HCT116 (cell line): ENCODE measurements around the gene VRK1. TPM values are rescaled to one million over a fixed set of nuclear protein-coding genes. Genes with fewer than 3 reads are reported as not detected.

Experiments used
- ATAC-seq: fragments of 200-7000 bp; cut with Tn5 transposase; 2 replicates; pipeline ENCODE4 v1.9.1; 2020; ENCODE audit warnings: mild to moderate bottlenecking, moderate library complexity
- BruUV-seq: library from RNA; stranded (reverse); fragments of 400-500 nt; replicated peaks from 2 replicates; lab custom pipeline; 2021; lab: Mats Ljungman, UMichigan
- CTCF ChIA-PET: fragments of 300-600 bp; sonication (Branson Sonifier 250); formaldehyde crosslinking; loops from one replicate; lab custom pipeline; 2021; ENCODE audit warnings: antibody characterized with exemption; lab: Charles Lee
- POLR2A ChIA-PET: fragments of 300-600, 350-600 bp; sonication (Branson Sonifier 250); formaldehyde crosslinking; loops from one replicate; lab custom pipeline; 2021; ENCODE audit warnings: antibody characterized with exemption; lab: Charles Lee
- RAD21 ChIA-PET, 2 experiments: fragments of 300-600 bp; sonication (Branson Sonifier 250); formaldehyde crosslinking; loops; one replicate each; lab custom pipeline; 2023; ENCODE audit warnings: low total read pairs in 2 of 2; ENCODE audit not compliant: uncharacterized antibody in 2 of 2, unreplicated experiment in 2 of 2, low non-redundant PET in 1 of 2; lab: Charles Lee
- DNase-seq: peaks from one replicate; pipeline ENCODE4 v3.0.0-alpha.2; 2010; ENCODE audit warnings: low read depth, low spot score
- H2AFZ ChIP-seq: fragments of 200-600 bp; shearing (Covaris generic), sonication (generic); 2 replicates; pipeline ENCODE4 v1.6.1; 2017; ENCODE audit warnings: low read depth, mixed run types, mixed read lengths, antibody characterized with exemption, low read length; ENCODE audit not compliant: poor library complexity, severe bottlenecking
- H3K27ac ChIP-seq: 2 replicates; pipeline ENCODE4 v1.5.1; 2012; ENCODE audit warnings: low read depth, low read length
- H3K27me3 ChIP-seq: fragments of 200-600 bp; sonication (generic); 2 replicates; pipeline ENCODE4 v1.6.1; 2016; ENCODE audit warnings: mixed run types, low read length, mixed read lengths; ENCODE audit not compliant: insufficient read depth
- H3K36me3 ChIP-seq, 2 experiments: fragments of 200-500 bp in 1 of 2; fragments of 200-600 bp in 1 of 2; sonication (Bioruptor generic) in 1 of 2; sonication (generic) in 1 of 2; 2 replicates each; pipeline versions ENCODE4 v1.5.1 to v1.6.1; 2014 to 2016; ENCODE audit warnings: low read length in 2 of 2, inconsistent platforms in 1 of 2, mixed read lengths in 1 of 2, mixed run types in 1 of 2; ENCODE audit not compliant: insufficient read depth in 2 of 2, control insufficient read depth in 1 of 2
- H3K4me1 ChIP-seq, 2 experiments: fragments of 200-600 bp in 1 of 2; sonication (generic) in 1 of 2; 2 replicates each; pipeline versions ENCODE4 v1.5.1 to v1.6.1; 2012 to 2017; ENCODE audit warnings: low read length in 2 of 2, inconsistent platforms in 1 of 2, mild to moderate bottlenecking in 1 of 2, mixed read lengths in 1 of 2, mixed run types in 1 of 2, moderate library complexity in 1 of 2; ENCODE audit not compliant: insufficient read depth in 2 of 2, control insufficient read depth in 1 of 2
- H3K4me2 ChIP-seq: fragments of 200-600 bp; sonication (generic); 2 replicates; pipeline ENCODE4 v1.6.1; 2017; ENCODE audit warnings: mixed run types, low read length, mixed read lengths
- H3K4me3 ChIP-seq, 2 experiments: fragments of 200-600 bp in 1 of 2; sonication (generic) in 1 of 2; replicated peaks in 1 of 2; 2 replicates each; pipeline ENCODE4 v1.5.1; 2011 to 2016; ENCODE audit warnings: low read length in 2 of 2, control low read depth in 1 of 2, low read depth in 1 of 2, mild to moderate bottlenecking in 1 of 2, mixed read lengths in 1 of 2, mixed run types in 1 of 2
- H3K79me2 ChIP-seq: fragments of 200-600 bp; sonication (generic); 2 replicates; pipeline ENCODE4 v1.6.1; 2017; ENCODE audit warnings: mild to moderate bottlenecking, mixed run types, low read length, moderate library complexity, mixed read lengths; ENCODE audit not compliant: insufficient read depth
- H3K9ac ChIP-seq: fragments of 200-600 bp; sonication (generic); 2 replicates; pipeline ENCODE4 v1.6.1; 2016; ENCODE audit warnings: low read length, mixed read lengths
- H3K9me2 ChIP-seq: fragments of 200-600 bp; sonication (generic), shearing (Covaris generic); 2 replicates; pipeline ENCODE4 v1.6.1; 2017; ENCODE audit warnings: mixed run types, mild to moderate bottlenecking, moderate library complexity; ENCODE audit not compliant: insufficient read depth
- H3K9me3 ChIP-seq, 2 experiments: fragments of 200-500 bp in 1 of 2; fragments of 200-600 bp in 1 of 2; sonication (Bioruptor generic) in 1 of 2; sonication (generic) in 1 of 2; 2 replicates each; pipeline ENCODE4 v1.6.1; 2014 to 2017; ENCODE audit warnings: low read length in 2 of 2, mixed read lengths in 2 of 2, inconsistent platforms in 1 of 2, low read depth in 1 of 2, mild to moderate bottlenecking in 1 of 2, mixed run types in 1 of 2, moderate library complexity in 1 of 2; ENCODE audit not compliant: control insufficient read depth in 1 of 2, insufficient read depth in 1 of 2
- H4K20me1 ChIP-seq: fragments of 200-600 bp; sonication (generic), shearing (Covaris generic); 2 replicates; pipeline ENCODE4 v1.6.1; 2017; ENCODE audit warnings: mixed run types, mild to moderate bottlenecking, moderate library complexity; ENCODE audit not compliant: insufficient read depth
- CBX3 ChIP-seq: IDR thresholded peaks from 2 replicates; pipeline ENCODE4 v1.6.1; 2012; ENCODE audit warnings: low read depth
- ELF1 ChIP-seq: IDR thresholded peaks from 2 replicates; pipeline ENCODE4 v1.6.1; 2012; ENCODE audit warnings: low read depth, borderline replicate concordance
- EZH2phosphoT487 ChIP-seq: fragments of 200-600 bp; IDR thresholded peaks from 2 replicates; pipeline ENCODE4 v1.6.1; 2018; ENCODE audit warnings: antibody characterized with exemption, borderline replicate concordance
- FOSL1 ChIP-seq: IDR thresholded peaks from 2 replicates; pipeline ENCODE4 v1.6.1; 2012; ENCODE audit warnings: low read depth
- JUND ChIP-seq: IDR thresholded peaks from 2 replicates; pipeline ENCODE4 v1.6.1; 2012
- RAD21 ChIP-seq: IDR thresholded peaks from 2 replicates; pipeline ENCODE4 v1.6.1; 2012; ENCODE audit warnings: low read depth, mild to moderate bottlenecking
- TCF7L2 ChIP-seq: IDR thresholded peaks from 2 replicates; pipeline ENCODE4 v1.7.0; 2011; ENCODE audit warnings: borderline replicate concordance, inconsistent platforms; ENCODE audit not compliant: insufficient read depth, insufficient read length; ENCODE audit errors: extremely low read depth
- YY1 ChIP-seq: IDR thresholded peaks from 2 replicates; pipeline ENCODE4 v1.6.1; 2011; ENCODE audit warnings: low read length, low read depth, moderate library complexity, mild to moderate bottlenecking; ENCODE audit not compliant: insufficient replicate concordance; ENCODE audit errors: extremely low read depth
- intact Hi-C: fragments of 100-400 bp; cut with micrococcal nuclease; formaldehyde crosslinking; loops from 2 replicates; pipeline ENCODE4 v1.10.0; 2022
- total RNA-seq: library from RNA; stranded (reverse); gene quantifications from one replicate; pipeline ENCODE4 v1.2.1, GENCODE V29; 2021; ENCODE audit not compliant: unreplicated experiment
- TF ChIP-seq, protein P1 (sequence below): IDR thresholded peaks from 2 replicates; pipeline ENCODE4 v1.6.1; 2011; ENCODE audit warnings: mild to moderate bottlenecking, low read length, moderate library complexity; ENCODE audit not compliant: insufficient replicate concordance; ENCODE audit errors: extremely low read depth
- TF ChIP-seq, protein P2 (sequence below): IDR thresholded peaks from 2 replicates; pipeline ENCODE4 v1.6.1; 2012; ENCODE audit warnings: low read depth

The VRK1 gene
- total RNA-seq, 1 experiment from 2014 or later = 51.4 TPM

DNA sequence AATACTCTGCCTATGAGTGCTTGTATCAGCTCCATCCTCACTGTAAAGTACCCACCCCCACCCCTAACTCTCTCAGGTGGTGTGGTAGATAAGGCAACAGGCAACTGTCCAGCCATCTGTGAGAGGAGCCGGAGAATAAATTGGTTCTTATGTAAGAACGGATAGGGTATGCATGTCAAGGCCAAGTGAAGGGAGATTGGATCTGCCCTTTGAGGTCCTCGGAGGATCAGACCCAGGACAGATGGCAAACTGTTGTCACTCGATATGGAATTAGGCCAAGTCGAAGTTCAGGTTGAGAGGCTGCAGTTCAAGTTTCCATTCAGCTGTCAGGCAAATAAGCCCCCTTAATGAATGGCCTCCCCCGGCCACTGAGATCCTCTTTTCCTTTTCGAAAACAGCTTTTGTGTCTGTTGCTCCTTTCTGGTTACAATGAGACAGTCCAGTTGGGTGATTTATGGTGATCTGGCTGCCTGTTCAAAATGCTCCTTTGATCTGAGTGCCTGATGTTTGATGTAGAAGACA lies 120.3 kb downstream of the VRK1 start:
- H3K4me3 ChIP-seq = no peak overlapping the region
- no peak for DNase-seq
- no peak overlapping the region for H3K27ac ChIP-seq
- H3K4me1 ChIP-seq = no peaks in the 10 kb centered on the region
- H2AFZ ChIP-seq = no peak overlapping the region
- no peaks in the 10 kb centered on the region for H3K9me3 ChIP-seq
- no peak overlapping the region for H3K4me2 ChIP-seq
- CTCF ChIA-PET = no interaction called here
- no peaks in the 10 kb centered on the region for H3K27me3 ChIP-seq
- no peaks in the 10 kb centered on the region for H3K36me3 ChIP-seq
- intact Hi-C loops = no loop called here
- H3K9me2 ChIP-seq = no peaks in the 10 kb centered on the region
- H3K79me2 ChIP-seq = no peaks in the 10 kb centered on the region
- no peak for ATAC-seq
- RAD21 ChIA-PET = no interaction called here
- H3K9ac ChIP-seq = no peak overlapping the region
- no TSS peak for BruUV-seq
- H4K20me1 ChIP-seq = no peaks in the 10 kb centered on the region
- no peak for TF ChIP-seq FOSL1
- no peak for TF ChIP-seq YY1
- no peak for TF ChIP-seq JUND
- TF ChIP-seq RAD21 = no peak
- TF ChIP-seq CBX3 = no peak
- TF ChIP-seq ELF1 = no peak
- TF ChIP-seq, protein P1, sequence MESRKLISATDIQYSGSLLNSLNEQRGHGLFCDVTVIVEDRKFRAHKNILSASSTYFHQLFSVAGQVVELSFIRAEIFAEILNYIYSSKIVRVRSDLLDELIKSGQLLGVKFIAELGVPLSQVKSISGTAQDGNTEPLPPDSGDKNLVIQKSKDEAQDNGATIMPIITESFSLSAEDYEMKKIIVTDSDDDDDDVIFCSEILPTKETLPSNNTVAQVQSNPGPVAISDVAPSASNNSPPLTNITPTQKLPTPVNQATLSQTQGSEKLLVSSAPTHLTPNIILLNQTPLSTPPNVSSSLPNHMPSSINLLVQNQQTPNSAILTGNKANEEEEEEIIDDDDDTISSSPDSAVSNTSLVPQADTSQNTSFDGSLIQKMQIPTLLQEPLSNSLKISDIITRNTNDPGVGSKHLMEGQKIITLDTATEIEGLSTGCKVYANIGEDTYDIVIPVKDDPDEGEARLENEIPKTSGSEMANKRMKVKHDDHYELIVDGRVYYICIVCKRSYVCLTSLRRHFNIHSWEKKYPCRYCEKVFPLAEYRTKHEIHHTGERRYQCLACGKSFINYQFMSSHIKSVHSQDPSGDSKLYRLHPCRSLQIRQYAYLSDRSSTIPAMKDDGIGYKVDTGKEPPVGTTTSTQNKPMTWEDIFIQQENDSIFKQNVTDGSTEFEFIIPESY = no peak
- no peak for TF ChIP-seq TCF7L2
- POLR2A ChIA-PET = no interaction called here

DNA sequence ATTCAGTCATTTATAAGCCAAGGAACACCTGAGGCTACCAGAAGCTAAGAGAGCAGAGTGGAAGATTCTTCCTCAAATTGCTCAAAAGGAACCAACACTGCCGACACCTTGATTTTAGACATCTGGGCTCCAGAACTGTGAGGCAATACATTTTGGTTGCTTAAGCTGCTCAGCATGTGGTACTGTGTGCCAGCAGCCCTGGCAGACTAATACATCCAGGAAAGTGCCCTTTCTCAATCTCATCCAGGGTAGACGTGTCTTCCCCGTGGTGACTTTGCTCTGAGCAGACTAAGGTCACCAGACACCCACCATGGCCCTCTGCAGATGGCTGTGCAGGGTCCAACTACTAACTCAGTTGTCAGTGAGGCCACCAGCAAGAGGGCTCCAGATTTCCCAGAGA lies 122.8 kb downstream of the VRK1 start:
- H3K9ac ChIP-seq = no peak overlapping the region
- DNase-seq (no peak), ATAC-seq (no peak)
- ChIA-PET POLR2A (no interaction called here), RAD21 (no interaction called here), CTCF (no interaction called here)
- no peaks in the 10 kb centered on the region for H3K9me2 ChIP-seq
- no peaks in the 10 kb centered on the region for H3K27me3 ChIP-seq
- intact Hi-C loops = no loop called here
- no peak overlapping the region for H2AFZ ChIP-seq
- no peak overlapping the region for H3K27ac ChIP-seq
- H3K4me2 ChIP-seq = no peak overlapping the region
- no peaks in the 10 kb centered on the region for H3K36me3 ChIP-seq
- H3K4me3 ChIP-seq = no peak overlapping the region
- no peaks in the 10 kb centered on the region for H3K9me3 ChIP-seq
- no peaks in the 10 kb centered on the region for H3K4me1 ChIP-seq
- no peaks in the 10 kb centered on the region for H4K20me1 ChIP-seq
- BruUV-seq = no TSS peak
- TF ChIP-seq, protein P1 = no peak
- TF ChIP-seq EZH2phosphoT487 = no peak
- TF ChIP-seq, protein P2, sequence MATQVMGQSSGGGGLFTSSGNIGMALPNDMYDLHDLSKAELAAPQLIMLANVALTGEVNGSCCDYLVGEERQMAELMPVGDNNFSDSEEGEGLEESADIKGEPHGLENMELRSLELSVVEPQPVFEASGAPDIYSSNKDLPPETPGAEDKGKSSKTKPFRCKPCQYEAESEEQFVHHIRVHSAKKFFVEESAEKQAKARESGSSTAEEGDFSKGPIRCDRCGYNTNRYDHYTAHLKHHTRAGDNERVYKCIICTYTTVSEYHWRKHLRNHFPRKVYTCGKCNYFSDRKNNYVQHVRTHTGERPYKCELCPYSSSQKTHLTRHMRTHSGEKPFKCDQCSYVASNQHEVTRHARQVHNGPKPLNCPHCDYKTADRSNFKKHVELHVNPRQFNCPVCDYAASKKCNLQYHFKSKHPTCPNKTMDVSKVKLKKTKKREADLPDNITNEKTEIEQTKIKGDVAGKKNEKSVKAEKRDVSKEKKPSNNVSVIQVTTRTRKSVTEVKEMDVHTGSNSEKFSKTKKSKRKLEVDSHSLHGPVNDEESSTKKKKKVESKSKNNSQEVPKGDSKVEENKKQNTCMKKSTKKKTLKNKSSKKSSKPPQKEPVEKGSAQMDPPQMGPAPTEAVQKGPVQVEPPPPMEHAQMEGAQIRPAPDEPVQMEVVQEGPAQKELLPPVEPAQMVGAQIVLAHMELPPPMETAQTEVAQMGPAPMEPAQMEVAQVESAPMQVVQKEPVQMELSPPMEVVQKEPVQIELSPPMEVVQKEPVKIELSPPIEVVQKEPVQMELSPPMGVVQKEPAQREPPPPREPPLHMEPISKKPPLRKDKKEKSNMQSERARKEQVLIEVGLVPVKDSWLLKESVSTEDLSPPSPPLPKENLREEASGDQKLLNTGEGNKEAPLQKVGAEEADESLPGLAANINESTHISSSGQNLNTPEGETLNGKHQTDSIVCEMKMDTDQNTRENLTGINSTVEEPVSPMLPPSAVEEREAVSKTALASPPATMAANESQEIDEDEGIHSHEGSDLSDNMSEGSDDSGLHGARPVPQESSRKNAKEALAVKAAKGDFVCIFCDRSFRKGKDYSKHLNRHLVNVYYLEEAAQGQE = no peak
- TF ChIP-seq, all 23 proteins: peak for 0
- no peaks in the 10 kb centered on the region for H3K79me2 ChIP-seq
